HepG2 (cell line): ENCODE data around the gene PREX1. TPM values are rescaled to one million over a fixed set of nuclear protein-coding genes. Genes with fewer than 3 reads are reported as not detected.

Experiments
- ATAC-seq: fragments of 200-7000 bp; cut with Tn5 transposase; 3 replicates; pipeline ENCODE4 v1.9.1; 2020; ENCODE audit warnings: mild to moderate bottlenecking, moderate library complexity
- BruUV-seq: library from RNA; stranded (reverse); fragments of 400-500 nt; replicated peaks from 2 replicates; lab custom pipeline; 2021; lab: Mats Ljungman, UMichigan
- CTCF ChIA-PET: fragments of 300-600 bp; formaldehyde crosslinking; extraction: SDS; loops from one replicate; lab custom pipeline; 2021; ENCODE audit warnings: low total read pairs, inconsistent platforms, low intra/inter-chr PET ratio; lab: Yijun Ruan, JAX
- POLR2A ChIA-PET: fragments of 350-600 bp; sonication (Branson Sonifier 250); formaldehyde crosslinking; loops from one replicate; lab custom pipeline; 2020; ENCODE audit warnings: antibody characterized with exemption, inconsistent platforms; lab: Yijun Ruan, JAX
- DNase-seq: peaks from one replicate; pipeline ENCODE4 v3.0.0-alpha.2; 2015; ENCODE audit warnings: low spot score
- FAIRE-seq: peaks from 3 replicates; lab custom pipeline; 2011; peaks lifted over from hg19 to GRCh38; lab: Jason Lieb, UNC
- H2AFZ ChIP-seq: one replicate; pipeline ENCODE4 v1.6.1; 2011; ENCODE audit warnings: low read length, inconsistent platforms
- H3K27ac ChIP-seq: fragments of 300-600 bp; 3 replicates; pipeline ENCODE4 v1.8.0; 2011; ENCODE audit warnings: mixed run types, mild to moderate bottlenecking, mixed read lengths, low read length, inconsistent platforms; ENCODE audit not compliant: insufficient read depth; ENCODE audit errors: extremely low read length
- H3K27me3 ChIP-seq, 2 experiments: fragments of 200-600 bp in 1 of 2; 2 replicates in 1 of 2; 3 replicates in 1 of 2; pipeline versions ENCODE4 v1.6.0 to v1.8.0; 2011; ENCODE audit warnings: low read length in 2 of 2, mild to moderate bottlenecking in 2 of 2, moderate library complexity in 2 of 2, inconsistent platforms in 1 of 2; ENCODE audit not compliant: insufficient read depth in 2 of 2, control insufficient read depth in 1 of 2
- H3K36me3 ChIP-seq, 2 experiments: fragments of 200-600 bp in 1 of 2; replicated peaks in 1 of 2; 2 replicates in 1 of 2; 3 replicates in 1 of 2; pipeline versions ENCODE4 v1.5.1 to v1.8.0; 2011; ENCODE audit warnings: low read length in 2 of 2, inconsistent platforms in 1 of 2; ENCODE audit not compliant: insufficient read depth in 2 of 2, control insufficient read depth in 1 of 2
- H3K4me1 ChIP-seq: 2 replicates; pipeline ENCODE4 v1.5.1; 2012; ENCODE audit warnings: low read length, inconsistent platforms; ENCODE audit not compliant: insufficient read depth
- H3K4me2 ChIP-seq: 2 replicates; pipeline ENCODE4 v1.6.0; 2011; ENCODE audit warnings: low read depth, low read length, inconsistent platforms
- H3K4me3 ChIP-seq, 3 experiments: fragments of 200-600 bp in 1 of 3; sonication (generic), shearing (Covaris generic) in 1 of 3; replicated peaks in 1 of 3; 2 replicates each; pipeline ENCODE4 v1.5.1; 2011 to 2016; ENCODE audit warnings: low read length in 3 of 3, inconsistent platforms in 2 of 3, low read depth in 2 of 3, mild to moderate bottlenecking in 2 of 3, control low read depth in 1 of 3, mixed read lengths in 1 of 3; ENCODE audit not compliant: insufficient read depth in 1 of 3
- H3K79me2 ChIP-seq: one replicate; pipeline ENCODE4 v1.6.1; 2011; ENCODE audit warnings: low read length, inconsistent platforms; ENCODE audit not compliant: insufficient read depth
- H3K9ac ChIP-seq: 2 replicates; pipeline ENCODE4 v1.6.0; 2011; ENCODE audit warnings: mild to moderate bottlenecking, low read depth, low read length, inconsistent platforms; ENCODE audit not compliant: insufficient read depth
- H3K9me3 ChIP-seq: 2 replicates; pipeline ENCODE4 v1.5.1; 2012; ENCODE audit warnings: mild to moderate bottlenecking, low read length
- H4K20me1 ChIP-seq: 2 replicates; pipeline ENCODE4 v1.6.0; 2011; ENCODE audit warnings: inconsistent platforms, mild to moderate bottlenecking, low read length, moderate library complexity; ENCODE audit not compliant: insufficient read depth
- ELK4 ChIP-seq: sonication (generic); formaldehyde crosslinking; IDR thresholded peaks from 2 replicates; pipeline ENCODE4 v1.9.0; 2021; ENCODE audit warnings: missing genetic modification reagents, borderline replicate concordance
- GLMP ChIP-seq: sonication (generic); formaldehyde crosslinking; IDR thresholded peaks from 2 replicates; pipeline ENCODE4 v1.9.0; 2021; ENCODE audit warnings: missing genetic modification reagents, mild to moderate bottlenecking, borderline replicate concordance
- GMEB1 ChIP-seq: sonication (generic); formaldehyde crosslinking; IDR thresholded peaks from 2 replicates; pipeline ENCODE4 v1.5.1; 2020; ENCODE audit warnings: missing genetic modification reagents, mild to moderate bottlenecking, borderline replicate concordance
- IKZF5 ChIP-seq: IDR thresholded peaks from 2 replicates; pipeline ENCODE4 v1.6.1; 2018; ENCODE audit warnings: missing genetic modification reagents, mild to moderate bottlenecking, missing compliant biosample characterization
- KAT2B ChIP-seq: fragments of 150-350 bp; IDR thresholded peaks from 2 replicates; pipeline ENCODE4 v1.6.1; 2014; ENCODE audit warnings: low read depth, low read length, borderline replicate concordance
- MBD4 ChIP-seq: IDR thresholded peaks from 2 replicates; pipeline ENCODE4 v1.6.1; 2012; ENCODE audit warnings: low read length, inconsistent platforms, borderline replicate concordance
- MED1 ChIP-seq: sonication (generic); formaldehyde crosslinking; IDR thresholded peaks from 2 replicates; pipeline ENCODE4 v1.4.0; 2020; ENCODE audit warnings: missing genetic modification reagents
- MTA3 ChIP-seq: sonication (generic); formaldehyde crosslinking; IDR thresholded peaks from 2 replicates; pipeline ENCODE4 v1.4.0; 2020; ENCODE audit warnings: missing genetic modification reagents
- MTF1 ChIP-seq: sonication (generic); formaldehyde crosslinking; IDR thresholded peaks from 2 replicates; pipeline ENCODE4 v1.5.0; 2020; ENCODE audit warnings: missing genetic modification reagents
- NCOA1 ChIP-seq: sonication (generic); formaldehyde crosslinking; IDR thresholded peaks from 2 replicates; pipeline ENCODE4 v1.9.0; 2021; ENCODE audit warnings: missing genetic modification reagents
- POLR2A ChIP-seq, 2 experiments: IDR thresholded peaks; 2 replicates each; pipeline ENCODE4 v1.6.1; 2011; ENCODE audit warnings: low read depth in 2 of 2, low read length in 2 of 2, mild to moderate bottlenecking in 1 of 2, moderate library complexity in 1 of 2; ENCODE audit not compliant: insufficient read depth in 1 of 2
- SETDB1 ChIP-seq: sonication (generic); formaldehyde crosslinking; IDR thresholded peaks from 2 replicates; pipeline ENCODE4 v1.5.1; 2020; ENCODE audit warnings: missing genetic modification reagents, mild to moderate bottlenecking, borderline replicate concordance
- SNAI1 ChIP-seq: sonication (generic); formaldehyde crosslinking; IDR thresholded peaks from 2 replicates; pipeline ENCODE4 v1.5.0; 2020; ENCODE audit warnings: mild to moderate bottlenecking, missing genetic modification reagents, borderline replicate concordance
- SP2 ChIP-seq: sonication (generic); formaldehyde crosslinking; IDR thresholded peaks from 2 replicates; pipeline ENCODE4 v1.5.1; 2020; ENCODE audit warnings: mild to moderate bottlenecking, missing genetic modification reagents
- SPEN ChIP-seq: sonication (generic); formaldehyde crosslinking; IDR thresholded peaks from 2 replicates; pipeline ENCODE4 v1.5.1; 2020; ENCODE audit warnings: low read depth, mild to moderate bottlenecking, missing genetic modification reagents
- ZNF317 ChIP-seq: sonication (generic); formaldehyde crosslinking; IDR thresholded peaks from 2 replicates; pipeline ENCODE4 v1.5.0; 2020; ENCODE audit warnings: mild to moderate bottlenecking, missing genetic modification reagents
- ZNF335 ChIP-seq: sonication (generic); formaldehyde crosslinking; IDR thresholded peaks from 2 replicates; pipeline ENCODE4 v1.4.0; 2020; ENCODE audit warnings: missing genetic modification reagents
- ZNF570 ChIP-seq: sonication (generic); formaldehyde crosslinking; IDR thresholded peaks from 2 replicates; pipeline ENCODE4 v1.4.0; 2020; ENCODE audit warnings: mild to moderate bottlenecking, missing genetic modification reagents, borderline replicate concordance
- ZNF660 ChIP-seq: sonication (generic); formaldehyde crosslinking; IDR thresholded peaks from 2 replicates; pipeline ENCODE4 v1.5.1; 2020; ENCODE audit warnings: mild to moderate bottlenecking, low read depth, missing genetic modification reagents, borderline replicate concordance
- ZSCAN29 ChIP-seq: sonication (generic); formaldehyde crosslinking; conservative IDR thresholded peaks from 2 replicates; pipeline ENCODE4 v1.4.0; 2020; ENCODE audit warnings: mild to moderate bottlenecking, missing genetic modification reagents
- WGBS: methylation state at CpG from one replicate; pipeline ENCODE4 v1.1.6; 2017; ENCODE audit warnings: low lambda C conversion rate; 5-methylcytosine and 5-hydroxymethylcytosine counted together
- in situ Hi-C: cut with HindIII; loops from 2 replicates; pipeline ENCODE4 v1.10.0; 2017; ENCODE audit warnings: low pct_unique_long_range_greater_than_20kb; ENCODE audit not compliant: extremely low pct_ligation_motif_present
- intact Hi-C: fragments of 100-400 bp; cut with micrococcal nuclease; formaldehyde crosslinking; loops from one replicate; pipeline ENCODE4 v1.10.0; 2022; ENCODE audit not compliant: unreplicated experiment
- polyA plus RNA-seq, 8 experiments: library from polyadenylated mRNA; depleted of rRNA in 3 of 8; stranded (reverse) in 7 of 8; unstranded in 1 of 8; fragments of >200 nt; fragmentation: Illumina TruSeq in 4 of 8; extraction: Trizol in 4 of 8; gene quantifications; 2 replicates each; pipeline versions ENCODE4 v1.2.1 to v1.2.3, GENCODE V29; 2011 to 2016; ENCODE audit warnings: low read depth in 4 of 8, missing spikeins in 1 of 8, mixed read lengths in 1 of 8; ENCODE audit not compliant: insufficient read depth in 1 of 8
- total RNA-seq, 5 experiments: library from RNA; depleted of rRNA; stranded (reverse); fragments of >200 nt; fragmentation: Illumina TruSeq; extraction: Trizol; gene quantifications; 2 replicates each; pipeline ENCODE4 v1.2.3, GENCODE V29; 2016; ENCODE audit warnings: low read depth in 1 of 5

Gene PREX1
- total and polyA plus RNA-seq, 2 of the 13 experiments (the other 11 are each of a cell fraction or from before 2014, with no cell fraction given), result 0.02 to 0.04 TPM

- Histone ChIP-seq H3K27ac (no peak overlapping the region), H3K4me2 (no peak overlapping the region), H4K20me1 (no peaks in the 10 kb centered on the region), H3K9ac (no peak overlapping the region), H3K36me3 (no peaks in the 10 kb centered on the region), H3K9me3 (no peaks in the 10 kb centered on the region), H3K4me3 (no peak overlapping the region), H3K4me1 (no peaks in the 10 kb centered on the region), H3K79me2 (no peaks in the 10 kb centered on the region), H3K27me3 (peaks cover 5 to 41% of the 10 kb centered on the region in 2 experiments; a peak in 3 of 5 replicates), H2AFZ (no peak overlapping the region)
- ChIA-PET POLR2A (no interaction called here), CTCF (interaction anchor here (1.3 kb wide), 1 partner anchor 253 kb away, joined by 4 read pairs; no protein-coding TSS in a partner anchor)
- no peak for ATAC-seq
- FAIRE-seq, result peak; percentile 4
- WGBS, result 69% methylated on average over 11 of the region's 11 CpGs
- TF ChIP-seq ZNF335 (no peak), SP2 (CRISPR knock-in tag) (no peak), IKZF5 (CRISPR knock-in tag) (no peak), MED1 (CRISPR knock-in tag) (no peak), KAT2B (no peak), SNAI1 (CRISPR knock-in tag) (no peak), GLMP (CRISPR knock-in tag) (no peak), ZNF570 (CRISPR knock-in tag) (no peak), MBD4 (no peak), ZSCAN29 (CRISPR knock-in tag) (no peak), ELK4 (no peak), ZNF317 (no peak), POLR2A (IDR thresholded peaks at IDR 0.05; ENCODE audit: insufficient read depth in 1 of 2, low read depth in 2 of 2, low read length in 2 of 2) (no peak), MTA3 (CRISPR knock-in tag) (no peak), GMEB1 (CRISPR knock-in tag) (no peak), MTF1 (no peak), ZNF660 (CRISPR knock-in tag) (no peak), SPEN (no peak), NCOA1 (no peak), SETDB1 (CRISPR knock-in tag) (no peak)
- in situ Hi-C loops (no loop called here), intact Hi-C loops (no loop called here)
- no TSS peak for BruUV-seq
- DNase-seq, result no peak
Measured at GRCh38 chr20:48651960-48652359, 175.8 kb downstream of the PREX1 start.
